Mesothelial cell of epicardium (in vitro differentiated cells): Measurements from ENCODE around the gene PAX7. TPM values are rescaled to one million over a fixed set of nuclear protein-coding genes. Genes with fewer than 3 reads are reported as not detected.

Experiments
- DNase-seq, 2 experiments: peaks; one replicate each; pipeline ENCODE4 v3.0.0; 2021; ENCODE audit warnings: low spot score in 2 of 2; ENCODE audit not compliant: unreplicated experiment in 2 of 2
- H3K27ac Mint-ChIP-seq: 2 replicates; pipeline ENCODE4 v1.8.0; 2021; ENCODE audit warnings: mixed read lengths
- H3K27me3 Mint-ChIP-seq: 2 replicates; pipeline ENCODE4 v1.8.0; 2021; ENCODE audit warnings: low read depth, mixed read lengths
- H3K36me3 Mint-ChIP-seq: 2 replicates; pipeline ENCODE4 v1.8.0; 2021; ENCODE audit warnings: mixed read lengths
- H3K4me1 Mint-ChIP-seq: 2 replicates; pipeline ENCODE4 v1.8.0; 2021; ENCODE audit warnings: mixed read lengths
- H3K4me3 Mint-ChIP-seq: 2 replicates; pipeline ENCODE4 v1.8.0; 2021; ENCODE audit warnings: mild to moderate bottlenecking, moderate library complexity, mixed read lengths
- H3K9me3 Mint-ChIP-seq: 2 replicates; pipeline ENCODE4 v1.8.0; 2021; ENCODE audit warnings: mixed read lengths
- total RNA-seq: library from RNA; stranded (reverse); gene quantifications from 3 replicates; pipeline ENCODE4 v1.2.1, GENCODE V29; 2021
- TF ChIP-seq, protein P1 (sequence below): fragments of 200-600 bp; sonication (generic); IDR thresholded peaks from one replicate; pipeline ENCODE4 v1.5.0; 2021; ENCODE audit warnings: antibody characterized with exemption; ENCODE audit not compliant: unreplicated experiment

PAX7 gene
- total RNA-seq, 1 donor from 2014 or later, result not detected

DNA sequence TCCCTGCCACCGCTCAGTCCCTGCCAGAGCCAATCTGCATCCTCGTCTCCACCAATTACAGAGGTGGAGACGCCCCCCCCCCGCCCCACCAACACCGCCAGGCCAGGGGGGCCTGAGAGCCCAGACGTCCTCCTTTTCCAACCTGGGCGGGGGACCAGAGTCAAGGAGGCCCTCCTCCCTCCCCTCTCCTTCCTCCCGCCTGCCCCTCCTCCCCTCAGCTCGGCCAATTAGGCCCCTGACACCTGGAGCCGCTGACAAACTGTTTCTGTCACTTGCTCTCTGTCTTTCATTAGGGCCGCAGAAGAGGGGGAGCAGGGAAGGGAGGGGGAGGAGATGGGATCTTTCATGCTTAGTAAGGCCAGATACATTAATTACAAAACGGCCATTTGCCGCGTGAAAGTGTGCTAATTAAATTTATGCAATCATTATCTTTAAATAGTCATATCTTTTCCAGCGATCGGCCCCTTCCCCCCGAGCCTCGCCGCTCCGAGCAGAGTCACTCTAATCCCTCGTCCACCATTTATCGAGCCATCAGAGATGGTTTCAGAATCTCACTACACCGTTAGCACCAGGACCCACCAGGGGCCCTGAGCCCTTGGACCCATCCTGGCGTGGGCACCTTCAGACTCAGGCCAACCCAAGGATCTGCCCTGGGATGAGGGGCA lies 94.7 kb downstream of the PAX7 start:
- H3K27ac Mint-ChIP-seq, result no peak overlapping the region
- TF ChIP-seq, protein P1, sequence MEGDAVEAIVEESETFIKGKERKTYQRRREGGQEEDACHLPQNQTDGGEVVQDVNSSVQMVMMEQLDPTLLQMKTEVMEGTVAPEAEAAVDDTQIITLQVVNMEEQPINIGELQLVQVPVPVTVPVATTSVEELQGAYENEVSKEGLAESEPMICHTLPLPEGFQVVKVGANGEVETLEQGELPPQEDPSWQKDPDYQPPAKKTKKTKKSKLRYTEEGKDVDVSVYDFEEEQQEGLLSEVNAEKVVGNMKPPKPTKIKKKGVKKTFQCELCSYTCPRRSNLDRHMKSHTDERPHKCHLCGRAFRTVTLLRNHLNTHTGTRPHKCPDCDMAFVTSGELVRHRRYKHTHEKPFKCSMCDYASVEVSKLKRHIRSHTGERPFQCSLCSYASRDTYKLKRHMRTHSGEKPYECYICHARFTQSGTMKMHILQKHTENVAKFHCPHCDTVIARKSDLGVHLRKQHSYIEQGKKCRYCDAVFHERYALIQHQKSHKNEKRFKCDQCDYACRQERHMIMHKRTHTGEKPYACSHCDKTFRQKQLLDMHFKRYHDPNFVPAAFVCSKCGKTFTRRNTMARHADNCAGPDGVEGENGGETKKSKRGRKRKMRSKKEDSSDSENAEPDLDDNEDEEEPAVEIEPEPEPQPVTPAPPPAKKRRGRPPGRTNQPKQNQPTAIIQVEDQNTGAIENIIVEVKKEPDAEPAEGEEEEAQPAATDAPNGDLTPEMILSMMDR, result no peak
- H3K9me3 Mint-ChIP-seq, result no peaks in the 10 kb centered on the region
- peaks cover 2% of the 10 kb centered on the region for H3K4me1 Mint-ChIP-seq
- no peaks in the 10 kb centered on the region for H3K36me3 Mint-ChIP-seq
- H3K27me3 Mint-ChIP-seq, result peaks cover 82% of the 10 kb centered on the region
- H3K4me3 Mint-ChIP-seq, result no peak overlapping the region
- DNase-seq, result no peak

DNA sequence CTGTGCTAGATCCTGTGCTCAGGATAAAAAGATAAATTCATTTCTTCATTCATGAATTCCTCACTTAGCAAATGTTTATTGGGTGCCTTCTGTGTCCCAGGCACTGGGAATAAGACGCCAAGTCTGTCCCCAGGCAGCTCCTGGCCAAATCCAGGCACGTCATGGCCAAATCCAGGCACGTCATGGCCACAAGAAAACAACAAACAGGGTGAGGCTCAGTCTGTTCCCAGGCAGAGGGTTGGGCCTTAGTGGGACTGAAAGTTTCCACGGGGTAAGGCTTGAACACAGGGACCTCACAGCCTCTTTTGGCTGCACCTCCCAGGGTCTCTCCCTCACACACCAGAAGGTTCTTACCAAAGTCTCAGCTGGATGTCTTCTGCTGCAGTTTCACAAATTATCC lies 95.7 kb downstream of the PAX7 start:
- no peak for DNase-seq
- H3K27me3 Mint-ChIP-seq, result peaks cover 73% of the 10 kb centered on the region
- TF ChIP-seq, protein P1, result no peak
- no peak overlapping the region for H3K27ac Mint-ChIP-seq
- no peaks in the 10 kb centered on the region for H3K9me3 Mint-ChIP-seq
- H3K4me1 Mint-ChIP-seq, result peaks cover 2% of the 10 kb centered on the region
- no peak overlapping the region for H3K4me3 Mint-ChIP-seq
- no peaks in the 10 kb centered on the region for H3K36me3 Mint-ChIP-seq

DNA sequence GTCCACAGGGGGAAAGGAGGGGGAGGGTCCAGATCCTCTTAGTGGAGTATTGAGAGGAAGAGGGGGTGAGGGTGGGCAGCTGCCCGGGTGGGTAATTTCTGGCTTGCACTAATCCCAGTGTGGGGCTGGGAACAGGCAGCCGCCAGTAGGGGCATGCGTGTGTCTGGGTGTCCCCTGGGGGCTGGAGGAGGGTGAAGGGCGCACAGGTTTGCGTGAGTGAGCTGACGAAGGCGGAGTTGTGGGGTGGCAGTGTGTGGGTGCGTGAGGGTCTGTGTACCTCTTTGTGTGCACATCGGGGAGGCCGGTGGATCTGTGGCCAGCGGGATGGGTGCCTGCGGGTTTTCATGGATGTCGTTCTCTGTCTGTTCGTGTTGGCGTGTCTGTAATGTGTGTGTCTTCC lies 97.3 kb downstream of the PAX7 start:
- Mint-ChIP-seq H3K4me3 (no peak overlapping the region), H3K9me3 (no peaks in the 10 kb centered on the region), H3K36me3 (no peaks in the 10 kb centered on the region), H3K27ac (no peak overlapping the region), H3K27me3 (peaks cover 69% of the 10 kb centered on the region), H3K4me1 (peaks cover 2% of the 10 kb centered on the region)
- DNase-seq, result no peak
- TF ChIP-seq, protein P1, result no peak

DNA sequence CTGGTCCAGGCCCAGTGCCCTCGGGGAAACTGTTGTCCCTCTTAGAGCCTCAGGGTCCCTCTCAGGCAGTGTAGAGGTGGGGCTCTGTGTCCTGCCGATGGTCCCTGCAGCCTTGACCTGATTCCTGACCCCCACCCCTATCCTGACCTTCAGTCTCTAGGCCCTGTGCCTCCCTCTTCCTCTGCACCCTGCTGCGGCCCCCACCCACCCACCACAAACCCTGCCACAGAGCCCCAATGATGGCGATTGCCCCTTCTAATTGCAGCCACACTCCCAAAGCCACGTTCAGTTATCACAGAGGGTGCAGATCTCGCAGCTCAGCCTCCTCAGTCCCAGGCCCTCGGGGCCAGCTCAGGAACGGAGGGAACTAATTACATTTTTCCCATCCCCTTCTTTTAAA lies 99.7 kb downstream of the PAX7 start:
- TF ChIP-seq, protein P1, result no peak
- Mint-ChIP-seq H3K9me3 (no peaks in the 10 kb centered on the region), H3K27ac (no peak overlapping the region), H3K4me3 (no peak overlapping the region), H3K36me3 (no peaks in the 10 kb centered on the region), H3K27me3 (peaks cover 68% of the 10 kb centered on the region), H3K4me1 (peaks cover 2% of the 10 kb centered on the region)
- DNase-seq, result no peak

DNA sequence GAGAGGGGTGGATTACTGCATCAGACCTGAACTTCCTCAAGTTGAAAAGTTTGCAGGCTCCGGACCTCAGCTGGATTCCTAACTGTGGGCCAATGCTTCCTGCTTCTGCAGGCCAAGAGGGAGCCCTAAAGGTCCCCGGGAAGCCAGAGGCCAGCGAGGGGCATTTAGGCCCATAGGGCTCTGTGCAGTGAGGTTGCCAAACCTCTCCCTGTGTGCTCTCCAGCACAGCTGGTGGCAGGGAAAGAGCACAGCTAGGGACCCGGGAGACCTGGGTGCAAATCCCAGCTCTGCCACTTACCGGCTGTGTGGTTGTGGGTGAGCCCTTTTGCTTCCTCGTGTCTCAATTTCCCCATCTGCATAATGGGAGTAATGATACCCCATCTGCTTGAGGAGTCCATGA lies 100.5 kb downstream of the PAX7 start:
- no peak overlapping the region for H3K27ac Mint-ChIP-seq
- no peaks in the 10 kb centered on the region for H3K4me1 Mint-ChIP-seq
- TF ChIP-seq, protein P1, result no peak
- no peak overlapping the region for H3K4me3 Mint-ChIP-seq
- H3K27me3 Mint-ChIP-seq, result peaks cover 63% of the 10 kb centered on the region
- no peaks in the 10 kb centered on the region for H3K9me3 Mint-ChIP-seq
- DNase-seq, result no peak
- no peaks in the 10 kb centered on the region for H3K36me3 Mint-ChIP-seq
